NCI-H187 treated with DMSO at 0.1 percent for 48 hours (cell line): Measurements from ENCODE around the gene ESPL1.

Experiments
- DNase-seq: peaks from one replicate; lab custom pipeline; 2025; lab: John Stamatoyannopoulos, UW

ESPL1 gene

GRCh38 chr12:53267999-53268629 is at the start of gene ESPL1:
TSS of gene ESPL1 (plus strand) at chr12:53268299. CDS start at chr12:53268767, 468 bp downstream.
- no peak for DNase-seq

- no peak for DNase-seq
Measured at GRCh38 chr12:53218551-53219291, 49.4 kb upstream of the ESPL1 start.

GRCh38 chr12:53219292-53219955 is 48.7 kb upstream of the ESPL1 start:
- DNase-seq, result no peak

GRCh38 chr12:53219956-53220693 is 48.0 kb upstream of the ESPL1 start:
- no peak for DNase-seq

- DNase-seq, result no peak
Measured at GRCh38 chr12:53220694-53221202, 47.4 kb upstream of the ESPL1 start.

- no peak for DNase-seq
Measured at GRCh38 chr12:53221203-53222080, 46.7 kb upstream of the ESPL1 start.

GRCh38 chr12:53222170-53222721 is 45.9 kb upstream of the ESPL1 start:
- DNase-seq, result no peak

GRCh38 chr12:53222806-53223261 is 45.3 kb upstream of the ESPL1 start:
- no peak for DNase-seq

- DNase-seq, result no peak
Measured at GRCh38 chr12:53223389-53224060, 44.6 kb upstream of the ESPL1 start.

GRCh38 chr12:53224061-53224896 is 43.8 kb upstream of the ESPL1 start:
- no peak for DNase-seq

- DNase-seq, result no peak
Measured at GRCh38 chr12:53224897-53225634, 43.0 kb upstream of the ESPL1 start.

- no peak for DNase-seq
Measured at GRCh38 chr12:53225635-53226424, 42.3 kb upstream of the ESPL1 start.

- DNase-seq, result no peak
Measured at GRCh38 chr12:53226815-53227214, 41.3 kb upstream of the ESPL1 start.

- DNase-seq, result no peak
Measured at GRCh38 chr12:53227341-53227740, 40.8 kb upstream of the ESPL1 start.

- no peak for DNase-seq
Measured at GRCh38 chr12:53227836-53228235, 40.3 kb upstream of the ESPL1 start.

GRCh38 chr12:53229454-53229853 is 38.6 kb upstream of the ESPL1 start:
- no peak for DNase-seq

GRCh38 chr12:53230108-53230845 is 37.8 kb upstream of the ESPL1 start:
- DNase-seq, result no peak
